ENCODE results near the gene MAMDC2. TPM values are rescaled to one million over a fixed set of nuclear protein-coding genes. Genes with fewer than 3 reads are reported as not detected.

The MAMDC2 gene
- total RNA-seq, 2 donors from 2014 or later = 12.3 to 19.6 TPM

GRCh38 chr9:70120834-70121510, 77.3 kb downstream of the MAMDC2 start:
- ATAC-seq (peak; percentile 90 to 96), DNase-seq (peak; percentile 79)
- intact Hi-C loops (cut with DNase I) = loop anchor here (10.0 kb wide), 2 partner anchors 94 to 104 kb away; no protein-coding TSS in a partner anchor

- no peak for DNase-seq
- intact Hi-C loops (cut with DNase I) = loop anchor here (10.0 kb wide), 2 partner anchors 93 to 103 kb away; no protein-coding TSS in a partner anchor
- ATAC-seq = peak in 1 of 2 donors; percentile 66
These were observed 78.3 kb downstream of the MAMDC2 start for GRCh38 chr9:70121818-70122436.

- intact Hi-C loops (cut with DNase I) = loop anchor here (10.0 kb wide), 2 partner anchors 91 to 101 kb away; no protein-coding TSS in a partner anchor
- no peak for DNase-seq
- ATAC-seq = no peak
These were observed 80.0 kb downstream of the MAMDC2 start for GRCh38 chr9:70123695-70124094.

GRCh38 chr9:70125621-70126263, 82.1 kb downstream of the MAMDC2 start:
- intact Hi-C loops (cut with DNase I) = loop anchor here (10.0 kb wide), 2 partner anchors 89 to 99 kb away; no protein-coding TSS in a partner anchor
- no peak for ATAC-seq

GRCh38 chr9:70127036-70127435, 83.4 kb downstream of the MAMDC2 start:
- ATAC-seq (peak; percentile 24 to 32), DNase-seq (no peak)
- intact Hi-C loops (cut with DNase I) = loop anchor here (10.0 kb wide), 2 partner anchors 88 to 98 kb away; no protein-coding TSS in a partner anchor

More at GRCh38 chr9:70125621-70126263, 82.1 kb downstream of the MAMDC2 start:
- DNase-seq = no peak

GRCh38 chr9:70127540-70128416, 84.1 kb downstream of the MAMDC2 start:
- DNase-seq (no peak), ATAC-seq (peak; percentile 32 to 51)
- intact Hi-C loops (cut with DNase I) = loop anchor here (10.0 kb wide), 2 partner anchors 87 to 97 kb away; no protein-coding TSS in a partner anchor

GRCh38 chr9:70130266-70130665, 86.6 kb downstream of the MAMDC2 start:
- DNase-seq (no peak), ATAC-seq (no peak)
- intact Hi-C loops (cut with DNase I) = no loop called here

- no peak for ATAC-seq
- DNase-seq = no peak
- intact Hi-C loops (cut with DNase I) = no loop called here
These were observed 87.6 kb downstream of the MAMDC2 start for GRCh38 chr9:70131296-70131695.

GRCh38 chr9:70133253-70134208, 89.9 kb downstream of the MAMDC2 start:
- DNase-seq (no peak), ATAC-seq (peak; percentile 28 to 34)
- intact Hi-C loops (cut with DNase I) = no loop called here

- intact Hi-C loops (cut with DNase I) = no loop called here
- DNase-seq (no peak), ATAC-seq (no peak)
These were observed 90.7 kb downstream of the MAMDC2 start for GRCh38 chr9:70134360-70134759.

GRCh38 chr9:70135176-70135575, 91.5 kb downstream of the MAMDC2 start:
- ATAC-seq (no peak), DNase-seq (no peak)
- intact Hi-C loops (cut with DNase I) = no loop called here

GRCh38 chr9:70136632-70137031, 93.0 kb downstream of the MAMDC2 start:
- ATAC-seq (peak in 1 of 2 donors; percentile 55), DNase-seq (no peak)
- intact Hi-C loops (cut with DNase I) = no loop called here

- intact Hi-C loops (cut with DNase I) = no loop called here
- no peak for DNase-seq
- peak in 1 of 2 donors; percentile 54 for ATAC-seq
These were observed 93.9 kb downstream of the MAMDC2 start for GRCh38 chr9:70137577-70137976.

GRCh38 chr9:70142101-70142500, 98.5 kb downstream of the MAMDC2 start:
- intact Hi-C loops (cut with DNase I) = no loop called here
- no peak for DNase-seq
- ATAC-seq = no peak

GRCh38 chr9:70143394-70144130, 99.9 kb downstream of the MAMDC2 start:
- intact Hi-C loops (cut with DNase I) = no loop called here
- no peak for ATAC-seq
- DNase-seq = no peak

- ATAC-seq = no peak
- no peak for DNase-seq
- intact Hi-C loops (cut with DNase I) = no loop called here
These were observed 100.5 kb downstream of the MAMDC2 start for GRCh38 chr9:70144131-70144503.

- ATAC-seq = no peak
- intact Hi-C loops (cut with DNase I) = no loop called here
- no peak for DNase-seq
These were observed 102.3 kb downstream of the MAMDC2 start for GRCh38 chr9:70145981-70146380.
